Endodermal cell (in vitro differentiated cells): ENCODE results near the gene SSH2. TPM values are rescaled to one million over a fixed set of nuclear protein-coding genes. Genes with fewer than 3 reads are reported as not detected.

ENCODE experiments used
- DNase-seq: peaks from one replicate; pipeline ENCODE4 v3.0.0-alpha.2; 2017
- H3K27ac ChIP-seq: 2 replicates; pipeline ENCODE4 v1.5.1; 2013; ENCODE audit warnings: mild to moderate bottlenecking, low read depth, low read length, moderate library complexity
- H3K27me3 ChIP-seq: 2 replicates; pipeline ENCODE4 v1.6.1; 2013; ENCODE audit warnings: mild to moderate bottlenecking, low read length, moderate library complexity; ENCODE audit not compliant: insufficient read depth, control insufficient read depth, poor library complexity, severe bottlenecking
- H3K36me3 ChIP-seq: 2 replicates; pipeline ENCODE4 v1.7.0; 2013; ENCODE audit warnings: mild to moderate bottlenecking, low read length, moderate library complexity; ENCODE audit not compliant: control insufficient read depth, insufficient read depth
- H3K4me1 ChIP-seq: one replicate; pipeline ENCODE4 v1.7.0; 2013; ENCODE audit warnings: low read length; ENCODE audit not compliant: control insufficient read depth, insufficient read depth
- H3K4me3 ChIP-seq: 2 replicates; pipeline ENCODE4 v1.5.1; 2013; ENCODE audit warnings: mild to moderate bottlenecking, low read length, moderate library complexity
- H3K9ac ChIP-seq: 2 replicates; pipeline ENCODE4 v1.6.1; 2013; ENCODE audit warnings: mild to moderate bottlenecking, low read length, moderate library complexity; ENCODE audit not compliant: poor library complexity, severe bottlenecking; ENCODE audit errors: extremely low read depth
- H3K9me3 ChIP-seq: 2 replicates; pipeline ENCODE4 v1.6.1; 2013; ENCODE audit warnings: mild to moderate bottlenecking, low read length, moderate library complexity; ENCODE audit not compliant: control insufficient read depth
- H3K27ac Mint-ChIP-seq: 2 replicates; pipeline ENCODE4 v1.8.0; 2020; ENCODE audit warnings: mixed read lengths
- H3K27me3 Mint-ChIP-seq: 2 replicates; pipeline ENCODE4 v1.8.0; 2021; ENCODE audit warnings: mild to moderate bottlenecking, mixed read lengths; ENCODE audit not compliant: insufficient read depth
- H3K36me3 Mint-ChIP-seq: 2 replicates; pipeline ENCODE4 v1.8.0; 2020; ENCODE audit warnings: low read depth, mixed read lengths
- H3K4me1 Mint-ChIP-seq: 2 replicates; pipeline ENCODE4 v1.8.0; 2020; ENCODE audit warnings: mixed read lengths
- H3K4me3 Mint-ChIP-seq: 2 replicates; pipeline ENCODE4 v1.8.0; 2020; ENCODE audit warnings: mild to moderate bottlenecking, moderate library complexity, mixed read lengths
- H3K9me3 Mint-ChIP-seq: 2 replicates; pipeline ENCODE4 v1.8.0; 2020; ENCODE audit warnings: mild to moderate bottlenecking, mixed read lengths
- CTCF ChIP-seq: fragments of 200-600 bp; sonication (generic); conservative IDR thresholded peaks from 2 replicates; pipeline ENCODE4 v1.5.0; 2021; ENCODE audit warnings: antibody characterized with exemption, mild to moderate bottlenecking
- WGBS, 2 experiments: methylation state at CpG; one replicate each; pipeline versions ENCODE4 v1.1.5 to v1.1.7; 2013; ENCODE audit warnings: missing lambda C conversion rate in 2 of 2, mixed read lengths in 1 of 2; ENCODE audit not compliant: insufficient coverage in 1 of 2, insufficient read length in 1 of 2; 5-methylcytosine and 5-hydroxymethylcytosine counted together
- total RNA-seq, 2 donors: library from RNA; stranded (reverse); fragmentation: NEBNext Ultra II Directional in 1 of 2; extraction: Animal tissue kit (Norgen Biotek cat#: 25700) in 1 of 2; gene quantifications; 2 replicates in 1 of 2; 3 replicates in 1 of 2; pipeline ENCODE4 v1.2.1, GENCODE V29; 2021

Gene SSH2
- total RNA-seq, 2 donors from 2014 or later, result 11.3 to 13.5 TPM

DNA sequence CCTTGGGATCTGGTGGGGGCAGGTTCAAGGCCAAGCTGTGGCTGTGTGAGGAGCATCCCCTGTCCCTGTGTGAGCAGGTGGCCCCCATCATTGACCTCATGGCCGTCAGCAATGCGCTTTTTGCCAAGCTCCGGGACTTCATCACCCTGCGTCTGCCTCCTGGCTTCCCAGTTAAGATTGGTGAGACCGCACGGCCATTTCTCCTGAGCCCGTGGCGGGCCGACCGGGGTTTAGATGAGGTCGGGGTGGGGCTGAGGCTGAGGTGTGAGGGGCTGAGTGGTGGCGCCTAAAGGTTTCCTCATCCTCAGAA is 318.0 kb downstream of the SSH2 start:
- H3K27ac ChIP-seq, result no peak overlapping the region
- peaks cover 73% of the 10 kb centered on the region for H3K27me3 Mint-ChIP-seq
- TF ChIP-seq CTCF, result no peak
- peaks cover 2% of the 10 kb centered on the region for H3K4me1 Mint-ChIP-seq
- no peaks in the 10 kb centered on the region for H3K36me3 ChIP-seq
- no peaks in the 10 kb centered on the region for H3K9me3 ChIP-seq
- 89 to 96% methylated on average over 5 to 11 of the region's 12 CpGs for WGBS, 2 experiments
- H3K9ac ChIP-seq, result no peak overlapping the region
- H3K27me3 ChIP-seq, result peaks cover 41% of the 10 kb centered on the region
- H3K9me3 Mint-ChIP-seq, result peaks cover 1% of the 10 kb centered on the region
- no peak overlapping the region for H3K27ac Mint-ChIP-seq
- no peak overlapping the region for H3K4me3 Mint-ChIP-seq
- no peak overlapping the region for H3K4me3 ChIP-seq
- H3K36me3 Mint-ChIP-seq, result no peaks in the 10 kb centered on the region
- H3K4me1 ChIP-seq, result no peaks in the 10 kb centered on the region
- DNase-seq, result no peak

DNA sequence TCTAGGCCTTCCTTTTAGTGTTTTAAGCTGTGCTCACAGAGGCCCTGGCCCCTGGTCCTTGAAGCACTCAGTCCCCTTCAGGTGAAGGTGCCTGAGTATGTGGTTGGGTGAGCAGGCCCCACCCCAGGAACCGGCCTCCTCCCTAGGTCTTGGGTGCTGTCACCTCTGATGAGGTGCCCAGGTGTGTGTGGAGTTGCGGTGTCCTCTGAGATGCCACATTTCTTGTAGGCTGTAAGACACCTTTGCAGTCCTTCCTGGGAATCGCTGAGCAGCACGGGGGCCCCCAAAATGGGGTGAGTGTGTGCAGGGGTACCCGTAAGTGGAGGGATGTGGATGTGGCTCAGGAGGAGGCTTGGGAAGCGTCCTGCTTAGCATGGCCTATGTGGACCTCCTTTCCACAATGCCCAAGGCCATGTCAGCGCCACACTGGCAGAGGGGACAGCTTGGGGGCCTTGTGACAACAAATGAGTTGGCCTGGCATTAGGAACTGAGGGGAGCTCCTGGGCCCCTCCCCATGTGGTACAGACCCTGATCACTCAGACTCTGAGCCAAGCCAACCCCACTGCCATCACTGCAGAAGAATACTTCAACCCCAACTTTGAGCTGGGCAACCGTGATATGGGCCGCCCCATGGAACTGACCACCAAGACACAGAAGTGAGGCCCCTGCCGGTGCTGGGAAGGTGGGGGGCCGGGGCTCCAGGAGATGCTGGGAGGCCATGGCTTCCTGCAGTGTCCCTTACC is 318.5 kb downstream of the SSH2 start:
- H3K4me1 ChIP-seq, result no peaks in the 10 kb centered on the region
- no peak overlapping the region for H3K27ac ChIP-seq
- no peak overlapping the region for H3K4me3 ChIP-seq
- Mint-ChIP-seq H3K27me3 (peaks cover 67% of the 10 kb centered on the region), H3K27ac (no peak overlapping the region), H3K9me3 (peaks cover 1% of the 10 kb centered on the region), H3K4me1 (peaks cover 2% of the 10 kb centered on the region), H3K4me3 (no peak overlapping the region), H3K36me3 (no peaks in the 10 kb centered on the region)
- no peak for TF ChIP-seq CTCF
- no peaks in the 10 kb centered on the region for H3K36me3 ChIP-seq
- no peak for DNase-seq
- H3K27me3 ChIP-seq, result peaks cover 36% of the 10 kb centered on the region
- 90 to 94% methylated on average over 8 to 11 of the region's 11 CpGs for WGBS, 2 experiments
- H3K9ac ChIP-seq, result no peak overlapping the region
- no peaks in the 10 kb centered on the region for H3K9me3 ChIP-seq

DNA sequence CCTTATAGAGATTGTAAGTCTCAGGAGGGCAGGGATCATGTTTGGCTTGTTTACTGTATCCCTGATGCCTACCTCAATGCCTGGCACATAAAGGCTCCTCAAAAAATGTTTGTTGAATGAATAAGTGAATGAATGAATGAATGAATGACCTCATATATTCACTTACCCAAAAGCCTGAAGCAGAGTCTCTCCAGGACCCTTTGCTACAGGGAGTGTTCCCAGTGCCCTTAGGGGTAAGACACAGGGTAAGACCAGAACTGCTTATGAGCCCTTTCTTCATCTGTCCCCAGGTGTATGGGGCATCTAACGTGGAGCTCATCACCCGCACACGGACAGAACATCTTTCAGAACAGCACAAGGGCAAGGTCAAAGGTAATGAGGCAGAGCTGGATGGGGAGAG is 319.6 kb downstream of the SSH2 start:
- Histone ChIP-seq H3K27me3 (peaks cover 24% of the 10 kb centered on the region), H3K9me3 (no peaks in the 10 kb centered on the region), H3K9ac (no peak overlapping the region), H3K4me1 (no peaks in the 10 kb centered on the region), H3K27ac (no peak overlapping the region), H3K4me3 (no peak overlapping the region), H3K36me3 (no peaks in the 10 kb centered on the region)
- Mint-ChIP-seq H3K27me3 (peaks cover 56% of the 10 kb centered on the region), H3K4me3 (no peak overlapping the region), H3K9me3 (peaks cover 1% of the 10 kb centered on the region), H3K36me3 (no peaks in the 10 kb centered on the region), H3K27ac (no peak overlapping the region), H3K4me1 (no peaks in the 10 kb centered on the region)
- 93 to 94% methylated on average over 3 of the region's 3 CpGs for WGBS, 2 experiments
- DNase-seq, result no peak
- TF ChIP-seq CTCF, result no peak
